HEK293T (cell line): ENCODE results near the gene LRRK1.

Experiments
- ELF4 ChIP-seq: fragments of 450-650 bp; IDR thresholded peaks from 2 replicates; pipeline ENCODE4 v1.6.1; 2017; ENCODE audit warnings: antibody characterized with exemption
- SP1 ChIP-seq: fragments of 450-650 bp; IDR thresholded peaks from 2 replicates; pipeline ENCODE4 v1.6.1; 2017

DNA sequence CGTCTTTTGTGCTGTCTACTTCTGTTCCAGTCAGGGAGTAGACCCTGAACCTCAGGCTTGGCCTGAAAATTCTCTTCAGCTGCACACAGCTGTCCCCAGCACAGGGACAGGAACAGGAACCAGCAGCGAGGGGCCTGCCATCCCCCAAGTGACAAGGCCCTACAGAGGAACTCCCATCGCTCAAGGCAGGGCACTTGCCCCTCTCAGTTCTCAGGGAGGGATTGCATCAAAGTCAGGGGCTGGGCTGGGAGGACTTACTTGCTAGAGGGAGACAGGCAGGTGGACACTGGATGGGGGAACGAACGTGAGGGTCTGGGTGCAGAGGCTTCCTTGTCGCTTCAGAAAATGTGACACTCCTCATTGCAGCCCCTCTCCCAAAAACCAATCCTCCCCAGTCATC is 169.1 kb downstream of the LRRK1 start:
- TF ChIP-seq SP1 (no peak), ELF4 (no peak)
